GM13977 (cell line): ENCODE measurements around the gene ZCCHC10.
"Not testable (repeated sequence)": the region's sequence is repeated elsewhere in the genome, so short reads cannot be mapped to it uniquely, and the experiment has no call there.

ENCODE experiments used
- DNase-seq: peaks from one replicate; pipeline ENCODE4 v3.0.0; 2012; ENCODE audit warnings: low spot score
- in situ Hi-C: fragments of 300-500 bp; cut with MboI; formaldehyde crosslinking; loops from one replicate; pipeline ENCODE4 v1.12.0; 2022; ENCODE audit warnings: low sequenced_read_pairs, low pct_unique_long_range_greater_than_20kb, mixed read lengths, inconsistent platforms; ENCODE audit not compliant: unreplicated experiment
- TF ChIP-seq, protein P1 (sequence below): IDR thresholded peaks from 2 replicates; pipeline ENCODE4 v1.5.1; 2012; ENCODE audit warnings: mild to moderate bottlenecking, control low read depth; ENCODE audit not compliant: insufficient read depth; ENCODE audit errors: extremely low read depth, missing control alignments

ZCCHC10 gene

DNA sequence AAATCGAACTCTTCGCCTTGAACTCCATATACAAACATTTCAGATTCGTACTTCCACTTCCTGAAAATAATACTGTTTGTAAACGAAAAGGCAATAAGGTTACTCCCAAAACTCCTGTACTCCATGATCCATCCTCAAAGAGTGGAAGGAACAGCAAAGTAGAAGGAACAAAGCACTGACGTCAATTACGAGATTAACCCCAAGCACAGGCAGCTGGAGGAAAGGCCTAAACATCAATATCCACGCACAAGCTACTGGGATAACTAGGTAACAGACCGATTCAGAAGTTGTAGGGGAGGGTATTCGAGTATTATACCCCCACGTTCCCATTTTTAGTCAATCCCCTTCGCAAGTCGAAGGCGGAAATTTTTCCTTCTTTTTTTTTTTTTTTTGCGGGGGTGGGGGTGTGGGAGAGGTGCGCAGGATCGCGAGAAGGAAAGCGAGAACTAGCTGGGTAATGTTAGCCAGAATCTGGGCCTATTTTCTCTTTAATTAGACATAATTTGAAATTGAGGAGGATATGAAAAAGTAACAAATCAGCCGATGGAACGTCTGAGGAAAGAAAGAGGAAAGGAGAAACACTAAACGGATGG, 63.8 kb downstream of the ZCCHC10 start:
- DNase-seq, result peak; percentile 31
- in situ Hi-C loops, result no loop called here
- TF ChIP-seq, protein P1, sequence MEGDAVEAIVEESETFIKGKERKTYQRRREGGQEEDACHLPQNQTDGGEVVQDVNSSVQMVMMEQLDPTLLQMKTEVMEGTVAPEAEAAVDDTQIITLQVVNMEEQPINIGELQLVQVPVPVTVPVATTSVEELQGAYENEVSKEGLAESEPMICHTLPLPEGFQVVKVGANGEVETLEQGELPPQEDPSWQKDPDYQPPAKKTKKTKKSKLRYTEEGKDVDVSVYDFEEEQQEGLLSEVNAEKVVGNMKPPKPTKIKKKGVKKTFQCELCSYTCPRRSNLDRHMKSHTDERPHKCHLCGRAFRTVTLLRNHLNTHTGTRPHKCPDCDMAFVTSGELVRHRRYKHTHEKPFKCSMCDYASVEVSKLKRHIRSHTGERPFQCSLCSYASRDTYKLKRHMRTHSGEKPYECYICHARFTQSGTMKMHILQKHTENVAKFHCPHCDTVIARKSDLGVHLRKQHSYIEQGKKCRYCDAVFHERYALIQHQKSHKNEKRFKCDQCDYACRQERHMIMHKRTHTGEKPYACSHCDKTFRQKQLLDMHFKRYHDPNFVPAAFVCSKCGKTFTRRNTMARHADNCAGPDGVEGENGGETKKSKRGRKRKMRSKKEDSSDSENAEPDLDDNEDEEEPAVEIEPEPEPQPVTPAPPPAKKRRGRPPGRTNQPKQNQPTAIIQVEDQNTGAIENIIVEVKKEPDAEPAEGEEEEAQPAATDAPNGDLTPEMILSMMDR, result no peak

DNA sequence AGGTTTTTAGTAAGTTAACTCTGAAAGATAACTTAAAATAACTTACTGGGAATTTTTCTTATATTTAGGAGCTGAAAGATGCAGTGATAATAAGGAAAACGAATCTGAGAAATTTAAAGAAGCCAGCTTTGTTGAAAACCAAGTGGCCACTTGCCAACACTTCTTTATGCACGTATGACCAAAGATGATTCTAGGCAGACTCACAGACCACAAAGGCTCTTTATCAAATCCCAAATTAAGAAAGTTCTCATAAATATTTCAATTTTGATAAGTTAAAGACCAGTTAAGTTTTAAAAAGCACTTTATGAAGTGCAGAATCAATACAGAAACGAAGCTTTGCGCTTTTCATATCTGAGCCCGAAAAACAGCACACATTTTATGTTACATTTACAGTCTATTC, 64.5 kb downstream of the ZCCHC10 start:
- in situ Hi-C loops, result no loop called here
- no peak for DNase-seq
- TF ChIP-seq, protein P1, result no peak

DNA sequence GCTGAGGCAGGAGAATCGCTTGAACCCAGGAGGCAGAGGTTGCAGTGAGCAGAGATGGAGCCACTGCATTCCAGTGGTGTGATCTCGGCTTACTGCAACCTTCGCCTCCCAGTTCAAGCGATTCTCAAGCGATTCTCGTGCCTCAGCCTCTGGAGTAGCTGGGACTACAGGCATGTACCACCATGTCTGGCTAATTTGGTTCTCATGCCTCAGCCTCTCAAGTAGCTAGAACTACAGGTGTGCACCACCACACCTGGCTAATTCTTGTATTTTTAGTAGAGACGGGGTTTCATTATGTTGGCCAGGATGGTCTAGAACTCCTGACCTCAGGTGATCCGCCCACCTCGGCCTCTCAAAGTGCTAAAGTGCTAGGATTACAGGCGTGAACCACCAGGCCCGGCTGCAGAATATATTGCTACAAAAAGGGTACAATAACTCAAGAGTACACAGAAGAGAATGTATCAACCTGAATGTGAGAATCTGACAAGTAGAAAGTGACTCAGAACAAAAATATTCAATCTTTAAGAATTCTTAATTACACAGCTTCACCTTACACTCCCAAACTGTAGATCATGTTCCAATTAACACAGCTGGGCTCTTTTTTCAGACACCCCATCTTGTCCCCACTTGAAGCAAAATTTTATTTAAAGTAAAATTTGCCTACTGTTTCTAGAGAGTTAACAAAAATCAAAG, 65.1 kb downstream of the ZCCHC10 start:
- DNase-seq, in situ Hi-C loops: not testable (repeated sequence)

DNA sequence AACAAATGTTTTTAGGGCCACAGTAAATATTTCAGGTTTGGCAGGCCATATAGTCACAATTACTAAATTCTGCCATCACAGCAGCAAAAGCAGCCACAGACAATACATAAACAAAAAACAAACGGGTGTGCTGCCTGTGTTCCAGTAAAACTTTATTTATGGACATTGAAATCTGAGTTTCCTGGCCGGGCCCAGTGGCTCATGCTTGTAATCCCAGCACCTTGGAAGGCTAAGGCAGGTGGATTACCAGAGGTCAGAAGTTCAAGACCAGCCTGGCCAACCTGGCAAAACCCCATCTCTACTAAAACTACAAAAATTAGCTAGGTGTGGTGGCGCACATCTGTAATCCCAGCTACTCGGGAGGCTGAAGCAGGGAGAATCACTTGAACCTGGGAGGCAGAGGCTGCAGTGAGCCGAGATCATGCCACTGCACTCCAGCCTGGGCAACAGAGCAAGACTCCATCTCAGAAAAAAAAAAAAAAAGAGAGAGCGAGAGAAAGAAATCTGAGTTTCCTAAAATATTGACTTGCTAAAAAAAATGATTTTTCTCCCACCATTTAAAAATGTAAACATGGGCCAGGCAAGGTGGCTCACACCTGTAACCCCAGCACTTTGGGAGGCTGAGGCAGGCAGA, 70.1 kb downstream of the ZCCHC10 start:
- in situ Hi-C loops, DNase-seq: not testable (repeated sequence)

DNA sequence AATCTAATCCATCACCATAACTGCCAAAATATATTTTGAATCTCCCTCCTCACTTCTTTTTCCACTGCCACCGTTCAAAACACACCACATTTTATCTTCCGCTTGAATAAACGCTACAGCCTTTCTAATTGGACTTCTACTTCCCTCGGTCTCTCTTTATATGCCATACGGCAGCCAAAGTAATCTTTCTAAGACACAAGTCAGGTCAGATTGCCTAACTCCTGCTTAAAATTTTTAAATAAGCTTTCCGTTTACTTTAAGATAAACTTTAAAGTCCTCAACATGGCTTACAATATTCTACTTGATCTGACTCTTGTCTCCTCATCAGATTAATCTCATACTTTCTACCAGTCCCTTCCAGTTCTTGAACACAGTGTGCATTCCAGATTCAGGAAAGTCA, 72.6 kb downstream of the ZCCHC10 start:
- in situ Hi-C loops, result no loop called here
- DNase-seq, result no peak
- TF ChIP-seq, protein P1, result no peak

DNA sequence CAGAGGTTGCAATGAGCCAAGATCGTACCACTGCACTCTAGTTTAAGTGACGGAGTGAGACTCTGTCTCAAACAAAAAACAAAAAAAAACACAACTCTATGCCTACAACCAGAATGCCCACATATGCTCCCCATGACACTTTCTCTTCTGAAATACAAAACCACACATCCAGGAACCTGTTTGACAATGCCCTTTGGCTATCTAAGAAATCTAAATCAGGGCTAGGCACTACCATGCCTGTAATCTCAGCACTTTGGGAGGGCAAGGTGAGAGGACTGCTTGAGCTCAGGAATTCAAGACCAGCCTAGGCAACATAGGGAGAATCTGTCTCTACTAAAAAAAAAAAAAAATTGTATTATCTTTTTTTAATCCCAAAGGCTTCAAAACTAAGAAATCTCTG, 73.5 kb downstream of the ZCCHC10 start:
- no peak for DNase-seq
- in situ Hi-C loops, result no loop called here
- TF ChIP-seq, protein P1, result no peak

DNA sequence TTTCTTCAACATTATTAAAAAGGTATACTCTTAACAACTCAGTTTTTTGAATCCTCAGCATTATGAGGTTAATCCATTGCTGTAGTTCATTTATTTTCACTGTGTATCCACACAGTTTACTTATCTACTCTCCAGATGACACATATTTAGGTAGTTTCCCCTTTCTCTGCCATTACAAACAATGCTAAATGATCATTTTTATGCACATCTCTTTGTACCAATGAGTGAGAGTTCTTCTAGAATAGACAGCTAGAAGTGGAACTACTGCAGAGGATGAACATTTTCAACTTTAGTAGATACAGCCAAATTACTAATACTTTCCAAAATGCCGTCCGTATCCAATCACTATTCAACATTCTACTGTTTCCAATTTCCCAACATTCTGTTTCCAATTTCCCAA, 74.5 kb downstream of the ZCCHC10 start:
- no peak for DNase-seq
- in situ Hi-C loops, result no loop called here
- TF ChIP-seq, protein P1, result no peak
